ENCODE measurements around the gene LRRK1. TPM values are rescaled to one million over a fixed set of nuclear protein-coding genes. Genes with fewer than 3 reads are reported as not detected.

LRRK1 gene
- total and polyA plus RNA-seq, 2 experiments from 2014 or later: 2.6 to 4.5 TPM

- H3F3A ChIP-seq (replicated peaks; ENCODE audit: low read depth): peaks cover 24% of the 10 kb centered on the region
- no peak for TF ChIP-seq POLR2AphosphoS5 (IDR thresholded peaks at IDR 0.05; ENCODE audit: low read depth)
- H3K4me2 ChIP-seq: no peak overlapping the region
- peaks cover under 1% of the 10 kb centered on the region; the same call in 1 of the 2 replicates for H3K36me3 ChIP-seq (ENCODE audit: insufficient read depth)
- peaks cover 62% of the 10 kb centered on the region for H3K4me1 Mint-ChIP-seq
- peaks cover 3% of the 10 kb centered on the region for H3K36me3 Mint-ChIP-seq (ENCODE audit: low read depth)
- H4K20me1 ChIP-seq (replicated peaks; ENCODE audit: insufficient read depth): no peaks in the 10 kb centered on the region
- DNase-seq (ENCODE audit: low spot score) (no peak), ATAC-seq (no peak)
- H3K79me2 ChIP-seq (replicated peaks; ENCODE audit: insufficient read depth): no peaks in the 10 kb centered on the region
- H3K27me3 Mint-ChIP-seq (ENCODE audit: insufficient read depth, low read depth, poor library complexity): peaks cover 32% of the 10 kb centered on the region
- H3K9me2 ChIP-seq (ENCODE audit: insufficient read depth): no peaks in the 10 kb centered on the region; the same call in 1 of the 2 replicates
- no peaks in the 10 kb centered on the region for H3K27me3 ChIP-seq (ENCODE audit: insufficient read depth)
- H3K4me3 Mint-ChIP-seq: no peak overlapping the region
- H3K4me1 ChIP-seq (ENCODE audit: insufficient read depth): peaks cover 38% of the 10 kb centered on the region
- H3K27ac ChIP-seq (ENCODE audit: low read depth): no peak overlapping the region
- peaks cover under 1% of the 10 kb centered on the region; the same call in 2 of the 3 replicates for H3K9me3 Mint-ChIP-seq
- no peak overlapping the region for H2AFZ ChIP-seq
- no peak overlapping the region for H3K4me3 ChIP-seq
- H3K27ac Mint-ChIP-seq: no peak overlapping the region
Observed at GRCh38 chr15:101064795-101065569, 145.8 kb downstream of the LRRK1 start.

- Mint-ChIP-seq H3K27me3 (ENCODE audit: insufficient read depth, low read depth, poor library complexity) (peaks cover 35% of the 10 kb centered on the region), H3K27ac (no peak overlapping the region), H3K4me3 (no peak overlapping the region), H3K36me3 (ENCODE audit: low read depth) (peaks cover 1% of the 10 kb centered on the region), H3K9me3 (peaks cover 1% of the 10 kb centered on the region), H3K4me1 (peaks cover 63% of the 10 kb centered on the region)
- no peaks in the 10 kb centered on the region for H3K27me3 ChIP-seq (ENCODE audit: insufficient read depth)
- H3K4me1 ChIP-seq (ENCODE audit: insufficient read depth): peaks cover 40% of the 10 kb centered on the region
- no peaks in the 10 kb centered on the region for H3K79me2 ChIP-seq (replicated peaks; ENCODE audit: insufficient read depth)
- DNase-seq (ENCODE audit: low spot score) (no peak), ATAC-seq (no peak)
- H3K27ac ChIP-seq (ENCODE audit: low read depth): no peak overlapping the region
- H3K4me3 ChIP-seq: no peak overlapping the region
- H2AFZ ChIP-seq: no peak overlapping the region
- peaks cover 24% of the 10 kb centered on the region for H3F3A ChIP-seq (replicated peaks; ENCODE audit: low read depth)
- no peaks in the 10 kb centered on the region for H4K20me1 ChIP-seq (replicated peaks; ENCODE audit: insufficient read depth)
- no peak for TF ChIP-seq CREB1 (CRISPR knock-in tag; IDR thresholded peaks at IDR 0.05; ENCODE audit: low read depth)
- no peak for TF ChIP-seq EZH2phosphoT487 (IDR thresholded peaks at IDR 0.05; ENCODE audit: unreplicated experiment)
- H3K4me2 ChIP-seq: no peak overlapping the region
- H3K36me3 ChIP-seq (ENCODE audit: insufficient read depth): no peaks in the 10 kb centered on the region
- no peaks in the 10 kb centered on the region; the same call in 1 of the 2 replicates for H3K9me2 ChIP-seq (ENCODE audit: insufficient read depth)
Observed at GRCh38 chr15:101065570-101066221, 146.5 kb downstream of the LRRK1 start.

GRCh38 chr15:101066501-101067408 lies 147.6 kb downstream of the LRRK1 start:
- Histone ChIP-seq H3K4me3 (no peak overlapping the region), H3K4me2 (no peak overlapping the region), H3K27ac (ENCODE audit: low read depth) (no peak overlapping the region), H3K4me1 (ENCODE audit: insufficient read depth) (peaks cover 38% of the 10 kb centered on the region), H2AFZ (no peak overlapping the region), H3K9me2 (ENCODE audit: insufficient read depth) (no peaks in the 10 kb centered on the region; the same call in 1 of the 2 replicates), H3K27me3 (ENCODE audit: insufficient read depth) (no peaks in the 10 kb centered on the region), H3K36me3 (ENCODE audit: insufficient read depth) (peaks cover 3% of the 10 kb centered on the region; the same call in 1 of the 2 replicates), H4K20me1 (replicated peaks; ENCODE audit: insufficient read depth) (no peaks in the 10 kb centered on the region), H3F3A (replicated peaks; ENCODE audit: low read depth) (peaks cover 26% of the 10 kb centered on the region), H3K79me2 (replicated peaks; ENCODE audit: insufficient read depth) (no peaks in the 10 kb centered on the region)
- ATAC-seq (no peak), DNase-seq (ENCODE audit: low spot score) (no peak)
- Mint-ChIP-seq H3K27ac (peak overlapping the region; percentile 76; the same call in 1 of the 2 replicates), H3K4me3 (no peak overlapping the region; the same call in 2 of the 3 replicates), H3K36me3 (ENCODE audit: low read depth) (peaks cover 11% of the 10 kb centered on the region), H3K27me3 (ENCODE audit: insufficient read depth, low read depth, poor library complexity) (peaks cover 32% of the 10 kb centered on the region), H3K9me3 (peaks cover 12% of the 10 kb centered on the region), H3K4me1 (peaks cover 70% of the 10 kb centered on the region)
- TF ChIP-seq CREB1 (CRISPR knock-in tag; IDR thresholded peaks at IDR 0.05; ENCODE audit: low read depth) (no peak), EZH2phosphoT487 (IDR thresholded peaks at IDR 0.05; ENCODE audit: unreplicated experiment) (no peak), ETS1 (IDR thresholded peaks at IDR 0.05) (no peak), ZNF331 (CRISPR knock-in tag; IDR thresholded peaks at IDR 0.05; ENCODE audit: low read depth) (no peak), JUNB (IDR thresholded peaks at IDR 0.05; ENCODE audit: unreplicated experiment) (no peak), CTCF (conservative IDR thresholded peaks at IDR 0.05; ENCODE audit: low read depth in 2 of 2) (no peak)

Data from GM23338 (cell line).